Measurements from ENCODE around the gene TXNDC17.

DNA sequence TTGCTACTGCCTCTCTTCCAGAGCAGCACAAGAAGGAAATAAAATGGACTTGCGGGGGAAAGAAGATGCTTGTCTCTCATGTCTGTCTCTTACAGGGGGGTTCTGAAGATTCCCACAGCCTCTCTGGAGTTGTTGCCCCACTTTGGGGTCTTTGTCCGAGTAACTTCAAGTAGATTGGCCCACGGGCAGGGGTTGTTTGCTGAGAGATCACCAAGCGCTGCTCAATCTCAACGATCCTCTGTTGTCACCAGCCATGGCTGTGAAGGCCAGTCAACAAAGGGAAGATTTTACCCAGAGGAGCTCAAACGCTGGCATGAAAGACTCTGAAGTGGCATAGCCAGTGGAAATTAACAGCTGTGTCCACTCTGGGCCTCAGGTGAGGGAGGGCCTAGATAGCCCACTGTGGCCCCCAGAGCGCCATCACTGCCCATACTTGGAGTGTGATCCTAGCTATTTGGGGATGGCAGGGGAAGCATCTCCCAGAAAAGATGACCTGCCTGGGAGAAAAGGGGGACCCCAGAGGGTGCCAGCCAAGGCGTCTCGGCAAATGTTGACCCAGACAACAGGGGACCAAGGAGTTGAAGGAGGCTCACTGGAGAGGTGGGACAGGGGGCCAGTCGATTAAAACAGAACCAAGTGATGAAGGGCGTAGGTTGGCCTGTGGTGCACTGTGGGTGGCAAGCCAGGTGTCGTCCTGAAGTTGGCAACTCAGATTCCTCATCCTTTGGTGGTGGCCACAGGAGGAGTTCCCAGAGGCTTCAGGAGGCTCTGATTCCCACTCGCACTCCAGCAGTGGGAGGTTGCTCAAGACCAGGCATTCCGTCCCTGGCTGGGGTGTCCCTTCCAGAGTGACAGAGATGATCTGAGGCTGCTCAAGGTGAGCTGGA is 44.3 kb downstream of the TXNDC17 start:
- TF ChIP-seq, protein P1, sequence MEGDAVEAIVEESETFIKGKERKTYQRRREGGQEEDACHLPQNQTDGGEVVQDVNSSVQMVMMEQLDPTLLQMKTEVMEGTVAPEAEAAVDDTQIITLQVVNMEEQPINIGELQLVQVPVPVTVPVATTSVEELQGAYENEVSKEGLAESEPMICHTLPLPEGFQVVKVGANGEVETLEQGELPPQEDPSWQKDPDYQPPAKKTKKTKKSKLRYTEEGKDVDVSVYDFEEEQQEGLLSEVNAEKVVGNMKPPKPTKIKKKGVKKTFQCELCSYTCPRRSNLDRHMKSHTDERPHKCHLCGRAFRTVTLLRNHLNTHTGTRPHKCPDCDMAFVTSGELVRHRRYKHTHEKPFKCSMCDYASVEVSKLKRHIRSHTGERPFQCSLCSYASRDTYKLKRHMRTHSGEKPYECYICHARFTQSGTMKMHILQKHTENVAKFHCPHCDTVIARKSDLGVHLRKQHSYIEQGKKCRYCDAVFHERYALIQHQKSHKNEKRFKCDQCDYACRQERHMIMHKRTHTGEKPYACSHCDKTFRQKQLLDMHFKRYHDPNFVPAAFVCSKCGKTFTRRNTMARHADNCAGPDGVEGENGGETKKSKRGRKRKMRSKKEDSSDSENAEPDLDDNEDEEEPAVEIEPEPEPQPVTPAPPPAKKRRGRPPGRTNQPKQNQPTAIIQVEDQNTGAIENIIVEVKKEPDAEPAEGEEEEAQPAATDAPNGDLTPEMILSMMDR (IDR thresholded peaks at IDR 0.05; ENCODE audit: control extremely low read depth in 1 of 3, insufficient read depth in 1 of 3, low read depth in 1 of 3, low read length in 3 of 3) = no peak
- TF ChIP-seq SP4 (IDR thresholded peaks at IDR 0.05; ENCODE audit: low read length) (no peak), POLR2A (IDR thresholded peaks at IDR 0.05; ENCODE audit: control extremely low read depth in 1 of 2, low read depth in 2 of 2, low read length in 2 of 2) (no peak), SIN3A (conservative IDR thresholded peaks at IDR 0.05 in 1 of 2, IDR thresholded peaks at IDR 0.05 in 1 of 2; ENCODE audit: low read depth in 1 of 2, low read length in 2 of 2) (no peak), ZNF274 (IDR thresholded peaks at IDR 0.05; ENCODE audit: borderline replicate concordance, extremely low read depth, low read length) (no peak), YY1 (IDR thresholded peaks at IDR 0.05; ENCODE audit: low read depth, low read length) (no peak)
- TF ChIP-seq, protein P2, sequence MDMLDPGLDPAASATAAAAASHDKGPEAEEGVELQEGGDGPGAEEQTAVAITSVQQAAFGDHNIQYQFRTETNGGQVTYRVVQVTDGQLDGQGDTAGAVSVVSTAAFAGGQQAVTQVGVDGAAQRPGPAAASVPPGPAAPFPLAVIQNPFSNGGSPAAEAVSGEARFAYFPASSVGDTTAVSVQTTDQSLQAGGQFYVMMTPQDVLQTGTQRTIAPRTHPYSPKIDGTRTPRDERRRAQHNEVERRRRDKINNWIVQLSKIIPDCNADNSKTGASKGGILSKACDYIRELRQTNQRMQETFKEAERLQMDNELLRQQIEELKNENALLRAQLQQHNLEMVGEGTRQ (IDR thresholded peaks at IDR 0.05; ENCODE audit: low read length) = no peak
- TF ChIP-seq, protein P3, sequence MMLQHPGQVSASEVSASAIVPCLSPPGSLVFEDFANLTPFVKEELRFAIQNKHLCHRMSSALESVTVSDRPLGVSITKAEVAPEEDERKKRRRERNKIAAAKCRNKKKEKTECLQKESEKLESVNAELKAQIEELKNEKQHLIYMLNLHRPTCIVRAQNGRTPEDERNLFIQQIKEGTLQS (IDR thresholded peaks at IDR 0.05; ENCODE audit: insufficient read depth, low read depth, low read length) = no peak
